Measurements from ENCODE around the gene KRT36. TPM values are rescaled to one million over a fixed set of nuclear protein-coding genes. Genes with fewer than 3 reads are reported as not detected.

The KRT36 gene
- total and polyA plus RNA-seq, 2 experiments from 2014 or later: not detected

DNA sequence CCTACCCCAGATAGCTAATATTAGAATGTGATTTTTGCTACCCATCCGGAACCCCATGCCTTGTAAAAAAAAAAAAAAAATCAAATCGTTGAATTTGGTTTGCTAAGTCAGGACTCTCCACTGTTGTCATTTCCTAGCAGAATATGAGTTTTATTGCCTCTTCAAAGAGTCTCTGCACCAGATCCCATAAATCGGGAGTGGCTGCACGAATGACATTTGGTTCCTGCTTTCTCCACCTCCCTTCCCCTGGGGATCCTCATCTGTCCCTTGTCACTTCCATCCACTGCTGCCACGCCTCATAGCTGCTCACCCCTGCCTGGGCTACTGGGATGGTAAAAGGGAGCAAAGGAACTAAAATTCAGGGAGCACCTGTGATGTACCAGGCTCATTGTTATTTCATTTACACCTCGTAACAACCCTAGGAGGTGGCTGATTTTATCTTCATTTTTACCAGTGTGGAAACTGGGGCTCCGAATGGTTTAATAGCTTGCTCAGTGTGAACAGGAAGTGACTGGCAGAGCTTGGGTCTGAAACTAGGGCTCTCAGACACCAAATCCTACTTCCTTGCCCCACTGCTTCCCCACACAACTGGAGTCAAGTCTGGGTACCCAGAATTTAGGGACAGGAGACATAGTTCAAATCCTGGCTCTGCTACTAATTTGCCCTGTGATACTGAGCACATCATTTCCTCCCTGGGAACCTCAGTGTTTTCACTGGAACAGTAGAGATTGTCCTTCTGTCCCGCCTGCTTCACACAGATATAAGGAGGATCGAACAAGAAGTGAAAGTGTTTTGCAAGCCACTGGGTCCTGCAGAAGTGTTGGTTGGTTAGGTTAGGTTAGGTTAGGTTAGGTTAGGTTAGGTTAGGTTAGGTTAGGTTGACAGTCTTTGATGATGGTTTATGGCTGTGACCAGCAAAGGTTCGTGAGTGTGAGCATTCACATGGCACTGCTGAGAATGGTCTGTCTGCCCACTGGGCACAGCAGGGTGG is 585 bp upstream of the KRT36 start (continued):
- TF ChIP-seq, protein P1, sequence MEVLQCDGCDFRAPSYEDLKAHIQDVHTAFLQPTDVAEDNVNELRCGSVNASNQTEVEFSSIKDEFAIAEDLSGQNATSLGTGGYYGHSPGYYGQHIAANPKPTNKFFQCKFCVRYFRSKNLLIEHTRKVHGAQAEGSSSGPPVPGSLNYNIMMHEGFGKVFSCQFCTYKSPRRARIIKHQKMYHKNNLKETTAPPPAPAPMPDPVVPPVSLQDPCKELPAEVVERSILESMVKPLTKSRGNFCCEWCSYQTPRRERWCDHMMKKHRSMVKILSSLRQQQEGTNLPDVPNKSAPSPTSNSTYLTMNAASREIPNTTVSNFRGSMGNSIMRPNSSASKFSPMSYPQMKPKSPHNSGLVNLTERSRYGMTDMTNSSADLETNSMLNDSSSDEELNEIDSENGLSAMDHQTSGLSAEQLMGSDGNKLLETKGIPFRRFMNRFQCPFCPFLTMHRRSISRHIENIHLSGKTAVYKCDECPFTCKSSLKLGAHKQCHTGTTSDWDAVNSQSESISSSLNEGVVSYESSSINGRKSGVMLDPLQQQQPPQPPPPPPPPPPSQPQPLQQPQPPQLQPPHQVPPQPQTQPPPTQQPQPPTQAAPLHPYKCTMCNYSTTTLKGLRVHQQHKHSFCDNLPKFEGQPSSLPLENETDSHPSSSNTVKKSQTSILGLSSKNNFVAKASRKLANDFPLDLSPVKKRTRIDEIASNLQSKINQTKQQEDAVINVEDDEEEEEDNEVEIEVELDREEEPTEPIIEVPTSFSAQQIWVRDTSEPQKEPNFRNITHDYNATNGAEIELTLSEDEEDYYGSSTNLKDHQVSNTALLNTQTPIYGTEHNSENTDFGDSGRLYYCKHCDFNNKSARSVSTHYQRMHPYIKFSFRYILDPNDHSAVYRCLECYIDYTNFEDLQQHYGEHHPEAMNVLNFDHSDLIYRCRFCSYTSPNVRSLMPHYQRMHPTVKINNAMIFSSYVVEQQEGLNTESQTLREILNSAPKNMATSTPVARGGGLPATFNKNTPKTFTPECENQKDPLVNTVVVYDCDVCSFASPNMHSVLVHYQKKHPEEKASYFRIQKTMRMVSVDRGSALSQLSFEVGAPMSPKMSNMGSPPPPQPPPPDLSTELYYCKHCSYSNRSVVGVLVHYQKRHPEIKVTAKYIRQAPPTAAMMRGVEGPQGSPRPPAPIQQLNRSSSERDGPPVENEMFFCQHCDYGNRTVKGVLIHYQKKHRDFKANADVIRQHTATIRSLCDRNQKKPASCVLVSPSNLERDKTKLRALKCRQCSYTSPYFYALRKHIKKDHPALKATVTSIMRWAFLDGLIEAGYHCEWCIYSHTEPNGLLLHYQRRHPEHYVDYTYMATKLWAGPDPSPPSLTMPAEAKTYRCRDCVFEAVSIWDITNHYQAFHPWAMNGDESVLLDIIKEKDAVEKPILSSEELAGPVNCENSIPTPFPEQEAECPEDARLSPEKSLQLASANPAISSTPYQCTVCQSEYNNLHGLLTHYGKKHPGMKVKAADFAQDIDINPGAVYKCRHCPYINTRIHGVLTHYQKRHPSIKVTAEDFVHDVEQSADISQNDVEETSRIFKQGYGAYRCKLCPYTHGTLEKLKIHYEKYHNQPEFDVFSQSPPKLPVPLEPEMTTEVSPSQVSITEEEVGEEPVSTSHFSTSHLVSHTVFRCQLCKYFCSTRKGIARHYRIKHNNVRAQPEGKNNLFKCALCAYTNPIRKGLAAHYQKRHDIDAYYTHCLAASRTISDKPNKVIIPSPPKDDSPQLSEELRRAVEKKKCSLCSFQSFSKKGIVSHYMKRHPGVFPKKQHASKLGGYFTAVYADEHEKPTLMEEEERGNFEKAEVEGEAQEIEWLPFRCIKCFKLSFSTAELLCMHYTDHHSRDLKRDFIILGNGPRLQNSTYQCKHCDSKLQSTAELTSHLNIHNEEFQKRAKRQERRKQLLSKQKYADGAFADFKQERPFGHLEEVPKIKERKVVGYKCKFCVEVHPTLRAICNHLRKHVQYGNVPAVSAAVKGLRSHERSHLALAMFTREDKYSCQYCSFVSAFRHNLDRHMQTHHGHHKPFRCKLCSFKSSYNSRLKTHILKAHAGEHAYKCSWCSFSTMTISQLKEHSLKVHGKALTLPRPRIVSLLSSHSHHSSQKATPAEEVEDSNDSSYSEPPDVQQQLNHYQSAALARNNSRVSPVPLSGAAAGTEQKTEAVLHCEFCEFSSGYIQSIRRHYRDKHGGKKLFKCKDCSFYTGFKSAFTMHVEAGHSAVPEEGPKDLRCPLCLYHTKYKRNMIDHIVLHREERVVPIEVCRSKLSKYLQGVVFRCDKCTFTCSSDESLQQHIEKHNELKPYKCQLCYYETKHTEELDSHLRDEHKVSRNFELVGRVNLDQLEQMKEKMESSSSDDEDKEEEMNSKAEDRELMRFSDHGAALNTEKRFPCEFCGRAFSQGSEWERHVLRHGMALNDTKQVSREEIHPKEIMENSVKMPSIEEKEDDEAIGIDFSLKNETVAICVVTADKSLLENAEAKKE (CRISPR knock-in tag; IDR thresholded peaks at IDR 0.05): no peak
- no peak for TF ChIP-seq ETS1 (IDR thresholded peaks at IDR 0.05)
- TF ChIP-seq POLR2AphosphoS5 (IDR thresholded peaks at IDR 0.05; ENCODE audit: low read depth): no peak

- Mint-ChIP-seq H3K4me3 (no peak overlapping the region), H3K27ac (no peak overlapping the region)
- peak; percentile 97 for ATAC-seq
Measured at GRCh38 chr17:41486809-41487530, 2.7 kb downstream of the KRT36 start.

More at GRCh38 chr17:41486809-41487530, 2.7 kb downstream of the KRT36 start:
- peak; percentile 89 for DNase-seq (ENCODE audit: low spot score)
- 0 out of 2 replicates have a peak overlapping the region, but pooled peaks have one; percentile 85 for H2AFZ ChIP-seq
- no peaks in the 10 kb centered on the region for H4K20me1 ChIP-seq (replicated peaks; ENCODE audit: insufficient read depth)
- no peak overlapping the region for H3K27ac ChIP-seq (ENCODE audit: low read depth)
- H3K79me2 ChIP-seq (replicated peaks; ENCODE audit: insufficient read depth): no peaks in the 10 kb centered on the region
- TF ChIP-seq, protein P2, sequence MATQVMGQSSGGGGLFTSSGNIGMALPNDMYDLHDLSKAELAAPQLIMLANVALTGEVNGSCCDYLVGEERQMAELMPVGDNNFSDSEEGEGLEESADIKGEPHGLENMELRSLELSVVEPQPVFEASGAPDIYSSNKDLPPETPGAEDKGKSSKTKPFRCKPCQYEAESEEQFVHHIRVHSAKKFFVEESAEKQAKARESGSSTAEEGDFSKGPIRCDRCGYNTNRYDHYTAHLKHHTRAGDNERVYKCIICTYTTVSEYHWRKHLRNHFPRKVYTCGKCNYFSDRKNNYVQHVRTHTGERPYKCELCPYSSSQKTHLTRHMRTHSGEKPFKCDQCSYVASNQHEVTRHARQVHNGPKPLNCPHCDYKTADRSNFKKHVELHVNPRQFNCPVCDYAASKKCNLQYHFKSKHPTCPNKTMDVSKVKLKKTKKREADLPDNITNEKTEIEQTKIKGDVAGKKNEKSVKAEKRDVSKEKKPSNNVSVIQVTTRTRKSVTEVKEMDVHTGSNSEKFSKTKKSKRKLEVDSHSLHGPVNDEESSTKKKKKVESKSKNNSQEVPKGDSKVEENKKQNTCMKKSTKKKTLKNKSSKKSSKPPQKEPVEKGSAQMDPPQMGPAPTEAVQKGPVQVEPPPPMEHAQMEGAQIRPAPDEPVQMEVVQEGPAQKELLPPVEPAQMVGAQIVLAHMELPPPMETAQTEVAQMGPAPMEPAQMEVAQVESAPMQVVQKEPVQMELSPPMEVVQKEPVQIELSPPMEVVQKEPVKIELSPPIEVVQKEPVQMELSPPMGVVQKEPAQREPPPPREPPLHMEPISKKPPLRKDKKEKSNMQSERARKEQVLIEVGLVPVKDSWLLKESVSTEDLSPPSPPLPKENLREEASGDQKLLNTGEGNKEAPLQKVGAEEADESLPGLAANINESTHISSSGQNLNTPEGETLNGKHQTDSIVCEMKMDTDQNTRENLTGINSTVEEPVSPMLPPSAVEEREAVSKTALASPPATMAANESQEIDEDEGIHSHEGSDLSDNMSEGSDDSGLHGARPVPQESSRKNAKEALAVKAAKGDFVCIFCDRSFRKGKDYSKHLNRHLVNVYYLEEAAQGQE (IDR thresholded peaks at IDR 0.05; ENCODE audit: unreplicated experiment): no peak
- TF ChIP-seq, protein P3, sequence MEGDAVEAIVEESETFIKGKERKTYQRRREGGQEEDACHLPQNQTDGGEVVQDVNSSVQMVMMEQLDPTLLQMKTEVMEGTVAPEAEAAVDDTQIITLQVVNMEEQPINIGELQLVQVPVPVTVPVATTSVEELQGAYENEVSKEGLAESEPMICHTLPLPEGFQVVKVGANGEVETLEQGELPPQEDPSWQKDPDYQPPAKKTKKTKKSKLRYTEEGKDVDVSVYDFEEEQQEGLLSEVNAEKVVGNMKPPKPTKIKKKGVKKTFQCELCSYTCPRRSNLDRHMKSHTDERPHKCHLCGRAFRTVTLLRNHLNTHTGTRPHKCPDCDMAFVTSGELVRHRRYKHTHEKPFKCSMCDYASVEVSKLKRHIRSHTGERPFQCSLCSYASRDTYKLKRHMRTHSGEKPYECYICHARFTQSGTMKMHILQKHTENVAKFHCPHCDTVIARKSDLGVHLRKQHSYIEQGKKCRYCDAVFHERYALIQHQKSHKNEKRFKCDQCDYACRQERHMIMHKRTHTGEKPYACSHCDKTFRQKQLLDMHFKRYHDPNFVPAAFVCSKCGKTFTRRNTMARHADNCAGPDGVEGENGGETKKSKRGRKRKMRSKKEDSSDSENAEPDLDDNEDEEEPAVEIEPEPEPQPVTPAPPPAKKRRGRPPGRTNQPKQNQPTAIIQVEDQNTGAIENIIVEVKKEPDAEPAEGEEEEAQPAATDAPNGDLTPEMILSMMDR (conservative IDR thresholded peaks at IDR 0.05; ENCODE audit: low read depth in 2 of 2): peak; percentile 73 to 94
- TF ChIP-seq ETS1 (IDR thresholded peaks at IDR 0.05) (no peak), CREB1 (CRISPR knock-in tag; IDR thresholded peaks at IDR 0.05; ENCODE audit: low read depth) (peak; percentile 34; the same call in 1 of the 2 replicates)
- no peaks in the 10 kb centered on the region for H3K27me3 ChIP-seq (ENCODE audit: insufficient read depth)
- H3K9me3 Mint-ChIP-seq: no peaks in the 10 kb centered on the region
- H3K36me3 ChIP-seq (ENCODE audit: insufficient read depth): no peaks in the 10 kb centered on the region
- no peaks in the 10 kb centered on the region for H3K36me3 Mint-ChIP-seq (ENCODE audit: low read depth)
- H3K4me3 ChIP-seq: no peak overlapping the region
- H3K4me1 ChIP-seq (ENCODE audit: insufficient read depth): no peaks in the 10 kb centered on the region
- no peak overlapping the region for H3K4me2 ChIP-seq
- H3F3A ChIP-seq (replicated peaks; ENCODE audit: low read depth): no peaks in the 10 kb centered on the region
- H3K9me2 ChIP-seq (ENCODE audit: insufficient read depth): no peaks in the 10 kb centered on the region
- H3K27me3 Mint-ChIP-seq (ENCODE audit: insufficient read depth, low read depth, poor library complexity): peaks cover 28% of the 10 kb centered on the region
- no peaks in the 10 kb centered on the region for H3K4me1 Mint-ChIP-seq
